Fibroblast of villous mesenchyme (primary cell): ENCODE measurements around the gene ATP11A. TPM values are rescaled to one million over a fixed set of nuclear protein-coding genes. Genes with fewer than 3 reads are reported as not detected.

Experiments
- DNase-seq: peaks from one replicate; pipeline ENCODE4 v3.0.0-alpha.2; 2010; ENCODE audit warnings: low read depth
- H3K4me3 ChIP-seq: 2 replicates; pipeline ENCODE4 v1.5.1; 2011; ENCODE audit warnings: low read depth, mild to moderate bottlenecking, low read length
- total RNA-seq: library from RNA; depleted of rRNA; stranded (reverse); fragments of >200 nt; gene quantifications from 2 replicates; pipeline ENCODE4 v1.2.3, GENCODE V29; 2012
- TF ChIP-seq, protein P1 (sequence below): IDR thresholded peaks from 2 replicates; pipeline ENCODE4 v1.5.1; 2012; ENCODE audit warnings: low read depth, mild to moderate bottlenecking, low read length; ENCODE audit not compliant: insufficient read depth

The ATP11A gene
- total RNA-seq, 1 donor: 6.9 TPM

DNA sequence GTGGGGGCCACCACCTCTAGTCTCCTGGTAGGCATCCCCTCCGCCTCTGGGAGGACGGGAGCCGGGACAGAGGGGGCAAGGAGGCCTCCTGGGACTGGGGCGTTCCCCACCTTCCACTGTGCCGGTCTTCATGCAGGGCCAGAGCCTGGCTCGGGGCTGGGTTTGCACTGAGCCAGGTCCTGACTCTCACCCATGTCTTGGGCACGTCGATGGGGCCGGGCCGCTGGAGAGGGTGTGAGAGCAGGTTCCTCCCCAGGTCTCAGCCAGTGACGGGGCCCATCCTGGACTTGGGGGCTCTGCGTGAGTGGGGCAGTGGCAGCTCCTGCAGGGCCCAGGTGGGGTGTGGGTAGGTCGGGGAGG lies 26.6 kb downstream of the ATP11A start:
- DNase-seq: no peak
- TF ChIP-seq, protein P1, sequence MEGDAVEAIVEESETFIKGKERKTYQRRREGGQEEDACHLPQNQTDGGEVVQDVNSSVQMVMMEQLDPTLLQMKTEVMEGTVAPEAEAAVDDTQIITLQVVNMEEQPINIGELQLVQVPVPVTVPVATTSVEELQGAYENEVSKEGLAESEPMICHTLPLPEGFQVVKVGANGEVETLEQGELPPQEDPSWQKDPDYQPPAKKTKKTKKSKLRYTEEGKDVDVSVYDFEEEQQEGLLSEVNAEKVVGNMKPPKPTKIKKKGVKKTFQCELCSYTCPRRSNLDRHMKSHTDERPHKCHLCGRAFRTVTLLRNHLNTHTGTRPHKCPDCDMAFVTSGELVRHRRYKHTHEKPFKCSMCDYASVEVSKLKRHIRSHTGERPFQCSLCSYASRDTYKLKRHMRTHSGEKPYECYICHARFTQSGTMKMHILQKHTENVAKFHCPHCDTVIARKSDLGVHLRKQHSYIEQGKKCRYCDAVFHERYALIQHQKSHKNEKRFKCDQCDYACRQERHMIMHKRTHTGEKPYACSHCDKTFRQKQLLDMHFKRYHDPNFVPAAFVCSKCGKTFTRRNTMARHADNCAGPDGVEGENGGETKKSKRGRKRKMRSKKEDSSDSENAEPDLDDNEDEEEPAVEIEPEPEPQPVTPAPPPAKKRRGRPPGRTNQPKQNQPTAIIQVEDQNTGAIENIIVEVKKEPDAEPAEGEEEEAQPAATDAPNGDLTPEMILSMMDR: no peak
- no peak overlapping the region for H3K4me3 ChIP-seq

DNA sequence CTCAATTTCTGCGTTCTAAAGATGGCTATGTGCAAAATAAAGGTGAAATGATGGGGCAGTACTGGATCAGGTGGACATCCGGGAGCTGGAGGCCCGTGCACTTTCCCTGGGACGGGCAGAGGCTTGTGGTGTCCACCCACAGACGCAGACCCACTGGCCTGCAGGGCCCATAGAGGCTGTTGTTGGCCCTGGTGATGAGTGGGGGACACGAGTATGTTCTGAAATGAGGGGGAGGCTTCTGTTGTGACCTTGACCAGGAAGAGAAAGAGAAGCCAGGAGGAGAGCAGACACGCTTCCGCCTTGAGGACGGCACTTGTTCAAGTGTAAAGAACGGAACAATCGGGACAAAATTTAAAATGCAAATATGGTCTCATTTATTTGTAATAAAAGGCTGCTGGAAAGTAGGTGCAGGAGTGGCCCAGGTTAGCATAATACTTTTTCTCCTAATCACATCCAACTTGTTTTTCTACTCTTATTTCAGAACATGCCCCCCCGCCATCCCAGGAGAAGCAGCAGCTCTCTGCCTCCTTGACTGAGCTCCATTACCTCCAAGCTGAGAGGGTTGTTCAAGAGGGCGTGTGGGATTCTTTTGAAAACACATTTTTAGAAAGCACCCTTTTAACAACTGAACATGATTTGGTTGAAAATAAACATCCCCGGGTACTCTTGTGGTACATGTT lies 27.1 kb downstream of the ATP11A start:
- no peak for DNase-seq
- TF ChIP-seq, protein P1: no peak
- no peak overlapping the region for H3K4me3 ChIP-seq

DNA sequence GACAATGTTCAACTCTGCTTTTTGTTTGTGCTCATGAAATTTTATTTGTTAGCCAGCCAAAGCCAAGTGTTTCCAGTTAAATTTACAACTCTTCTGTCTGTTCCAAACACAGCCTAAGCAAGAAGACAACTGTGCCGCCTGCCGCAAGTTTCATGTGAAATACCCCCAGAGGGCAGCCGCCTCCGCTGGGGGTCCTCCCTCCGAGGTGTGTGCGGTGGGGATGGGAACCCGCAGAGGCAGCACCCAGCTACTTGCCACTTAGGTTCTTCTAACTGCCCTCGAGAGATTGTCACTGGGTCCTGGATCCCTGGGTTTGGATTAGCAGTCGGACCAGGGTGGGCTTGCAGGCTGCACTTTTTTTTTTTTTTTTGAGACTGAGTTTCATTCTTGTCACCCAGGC lies 28.5 kb downstream of the ATP11A start:
- no peak overlapping the region for H3K4me3 ChIP-seq
- TF ChIP-seq, protein P1: no peak
- DNase-seq: no peak

DNA sequence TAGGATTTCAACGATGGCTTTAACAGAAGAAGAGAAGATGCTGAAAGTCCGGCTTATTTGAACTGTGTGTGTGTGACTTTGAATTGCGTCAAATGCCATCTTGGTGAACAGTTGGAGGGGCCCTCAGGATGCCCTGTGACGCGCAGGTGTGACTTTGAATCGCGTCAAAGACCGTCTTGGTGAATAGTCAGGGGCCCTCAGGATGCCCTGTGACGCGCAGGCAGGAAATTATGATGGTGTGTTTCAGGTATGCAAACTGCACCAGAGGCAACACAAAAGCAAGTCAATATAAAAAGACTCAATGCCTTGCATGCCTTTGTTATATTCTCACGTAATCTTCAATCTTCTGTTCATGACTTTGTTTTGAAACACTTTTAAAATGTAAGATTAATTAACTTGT lies 29.2 kb downstream of the ATP11A start:
- H3K4me3 ChIP-seq: no peak overlapping the region
- DNase-seq: no peak
- TF ChIP-seq, protein P1: no peak

DNA sequence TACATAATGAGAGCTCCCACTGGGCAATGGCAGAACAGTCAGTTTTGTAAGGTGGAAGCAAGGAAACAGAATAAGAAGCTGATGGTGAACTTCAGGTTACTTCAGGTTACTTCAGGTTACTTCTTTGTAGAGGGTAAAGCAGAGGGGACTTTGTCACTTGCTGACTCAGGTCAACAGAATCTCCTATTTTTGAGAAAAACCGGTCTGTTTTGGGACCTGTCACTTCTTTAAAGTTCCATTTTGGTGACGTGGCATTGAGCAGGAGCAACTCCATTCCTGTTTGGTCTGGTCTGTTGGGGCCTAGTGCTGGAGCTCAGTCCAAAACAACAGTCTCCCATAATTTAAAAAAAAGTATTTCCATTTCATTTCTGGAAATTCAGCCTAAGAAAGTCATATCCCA lies 29.7 kb downstream of the ATP11A start:
- TF ChIP-seq, protein P1: no peak
- no peak overlapping the region for H3K4me3 ChIP-seq
- DNase-seq: no peak

DNA sequence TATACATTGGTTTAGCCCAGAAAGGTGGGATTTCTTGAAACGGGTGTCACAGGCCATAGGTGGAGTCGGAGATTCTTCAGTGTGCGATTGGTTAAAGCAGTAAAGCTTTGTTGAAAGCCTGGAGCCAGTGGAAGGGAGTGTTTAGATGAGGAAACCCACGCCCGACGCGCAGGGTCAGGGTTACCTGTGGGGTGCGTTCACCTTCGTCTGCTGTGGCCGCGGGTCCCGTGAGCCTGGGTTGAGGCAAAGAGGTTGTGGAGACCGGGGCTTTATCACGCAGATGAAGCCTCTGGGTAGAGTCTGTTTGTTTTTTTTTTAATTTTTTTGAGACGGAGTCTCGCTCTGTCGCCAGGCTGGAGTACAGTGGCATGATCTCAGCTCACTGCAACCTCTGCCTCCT lies 30.4 kb downstream of the ATP11A start:
- TF ChIP-seq, protein P1: no peak
- no peak for DNase-seq
- no peak overlapping the region for H3K4me3 ChIP-seq

DNA sequence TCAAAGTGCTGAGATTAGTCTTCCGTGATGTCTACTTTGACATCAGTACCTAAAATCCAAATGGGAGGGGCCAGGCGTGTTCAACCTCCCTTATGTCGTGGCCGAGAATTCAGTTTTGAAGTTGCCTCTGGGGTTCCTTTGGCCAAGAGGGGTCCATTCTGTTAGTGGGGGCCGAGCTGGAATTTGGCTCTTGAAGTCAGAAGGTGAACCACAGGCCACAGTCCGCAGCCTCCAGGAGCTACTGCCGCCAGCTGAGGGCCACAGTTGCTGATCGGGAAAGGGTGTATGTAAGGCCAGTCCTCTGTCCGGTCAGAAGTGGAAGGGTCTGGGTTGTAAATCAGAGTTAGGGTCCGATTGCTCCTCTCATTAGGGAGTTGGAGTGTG lies 31.0 kb downstream of the ATP11A start:
- no peak overlapping the region for H3K4me3 ChIP-seq
- TF ChIP-seq, protein P1: no peak
- no peak for DNase-seq
